ENCODE data around the gene GNAO1.

Gene GNAO1

GRCh38 chr16:56191156-56191815, at the start of gene GNAO1:
GNAO1 (plus strand) TSS chr16:56191489; CDS start chr16:56192236, 747 bp downstream.
- DNase-seq (ENCODE audit: low spot score), result peak; percentile 65

- DNase-seq (ENCODE audit: low spot score), result no peak
These were observed 47.6 kb upstream of the GNAO1 start for GRCh38 chr16:56143666-56144065.

- no peak for DNase-seq (ENCODE audit: low spot score)
These were observed 45.9 kb upstream of the GNAO1 start for GRCh38 chr16:56145369-56145768.

- DNase-seq (ENCODE audit: low spot score), result no peak
These were observed 39.7 kb upstream of the GNAO1 start for GRCh38 chr16:56151621-56152020.

- DNase-seq (ENCODE audit: low spot score), result no peak
These were observed 29.6 kb upstream of the GNAO1 start for GRCh38 chr16:56161658-56162057.

GRCh38 chr16:56163089-56163488, 28.2 kb upstream of the GNAO1 start:
- no peak for DNase-seq (ENCODE audit: low spot score)

GRCh38 chr16:56163938-56164337, 27.4 kb upstream of the GNAO1 start:
- DNase-seq (ENCODE audit: low spot score), result no peak

- no peak for DNase-seq (ENCODE audit: low spot score)
These were observed 26.7 kb upstream of the GNAO1 start for GRCh38 chr16:56164636-56165035.

GRCh38 chr16:56174411-56174810, 16.9 kb upstream of the GNAO1 start:
- no peak for DNase-seq (ENCODE audit: low spot score)

- DNase-seq (ENCODE audit: low spot score), result no peak
These were observed 9.9 kb upstream of the GNAO1 start for GRCh38 chr16:56181401-56181800.

GRCh38 chr16:56183266-56183665, 8.0 kb upstream of the GNAO1 start:
- DNase-seq (ENCODE audit: low spot score), result no peak

GRCh38 chr16:56190048-56190676, 1.1 kb upstream of the GNAO1 start:
- no peak for DNase-seq (ENCODE audit: low spot score)

GRCh38 chr16:56190677-56191155, 573 bp upstream of the GNAO1 start:
- no peak for DNase-seq (ENCODE audit: low spot score)

- DNase-seq (ENCODE audit: low spot score), result no peak
These were observed 746 bp downstream of the GNAO1 start for GRCh38 chr16:56191835-56192634.

GRCh38 chr16:56192635-56192945, 1.3 kb downstream of the GNAO1 start:
- no peak for DNase-seq (ENCODE audit: low spot score)

GRCh38 chr16:56192986-56193945, 2.0 kb downstream of the GNAO1 start:
- no peak for DNase-seq (ENCODE audit: low spot score)

- DNase-seq (ENCODE audit: low spot score), result peak; percentile 68
These were observed 2.9 kb downstream of the GNAO1 start for GRCh38 chr16:56193951-56194726.

- DNase-seq (ENCODE audit: low spot score), result no peak
These were observed 3.9 kb downstream of the GNAO1 start for GRCh38 chr16:56195151-56195550.

- no peak for DNase-seq (ENCODE audit: low spot score)
These were observed 5.1 kb downstream of the GNAO1 start for GRCh38 chr16:56196381-56196780.

GRCh38 chr16:56197192-56197992, 6.1 kb downstream of the GNAO1 start:
- DNase-seq (ENCODE audit: low spot score), result no peak
